ENCODE results near the gene WDFY4. TPM values are rescaled to one million over a fixed set of nuclear protein-coding genes. Genes with fewer than 3 reads are reported as not detected.

WDFY4 gene
- total RNA-seq, 4 donors from 2014 or later: 0.61 to 3.8 (median 0.88) TPM

GRCh38 chr10:48838834-48839233 lies 154.2 kb downstream of the WDFY4 start:
- no peaks in the 10 kb centered on the region for H3K9me3 ChIP-seq
- H3K4me3 ChIP-seq: no peak overlapping the region
- no peak for TF ChIP-seq POLR2A (IDR thresholded peaks at IDR 0.05)
- TF ChIP-seq, protein P1, sequence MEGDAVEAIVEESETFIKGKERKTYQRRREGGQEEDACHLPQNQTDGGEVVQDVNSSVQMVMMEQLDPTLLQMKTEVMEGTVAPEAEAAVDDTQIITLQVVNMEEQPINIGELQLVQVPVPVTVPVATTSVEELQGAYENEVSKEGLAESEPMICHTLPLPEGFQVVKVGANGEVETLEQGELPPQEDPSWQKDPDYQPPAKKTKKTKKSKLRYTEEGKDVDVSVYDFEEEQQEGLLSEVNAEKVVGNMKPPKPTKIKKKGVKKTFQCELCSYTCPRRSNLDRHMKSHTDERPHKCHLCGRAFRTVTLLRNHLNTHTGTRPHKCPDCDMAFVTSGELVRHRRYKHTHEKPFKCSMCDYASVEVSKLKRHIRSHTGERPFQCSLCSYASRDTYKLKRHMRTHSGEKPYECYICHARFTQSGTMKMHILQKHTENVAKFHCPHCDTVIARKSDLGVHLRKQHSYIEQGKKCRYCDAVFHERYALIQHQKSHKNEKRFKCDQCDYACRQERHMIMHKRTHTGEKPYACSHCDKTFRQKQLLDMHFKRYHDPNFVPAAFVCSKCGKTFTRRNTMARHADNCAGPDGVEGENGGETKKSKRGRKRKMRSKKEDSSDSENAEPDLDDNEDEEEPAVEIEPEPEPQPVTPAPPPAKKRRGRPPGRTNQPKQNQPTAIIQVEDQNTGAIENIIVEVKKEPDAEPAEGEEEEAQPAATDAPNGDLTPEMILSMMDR (IDR thresholded peaks at IDR 0.05): no peak
- H3K4me1 ChIP-seq: no peaks in the 10 kb centered on the region
- H3K36me3 ChIP-seq: no peaks in the 10 kb centered on the region
- no peak overlapping the region for H3K27ac ChIP-seq
- no peak for DNase-seq
- intact Hi-C loops (cut with DNase I): no loop called here
- H3K27me3 ChIP-seq: no peaks in the 10 kb centered on the region
- 67 to 75% methylated on average over 5 of the region's 5 CpGs for WGBS, 2 donors

GRCh38 chr10:48839809-48840679 lies 155.4 kb downstream of the WDFY4 start:
- H3K27me3 ChIP-seq: no peaks in the 10 kb centered on the region

GRCh38 chr10:48842231-48842630 lies 157.6 kb downstream of the WDFY4 start:
- Histone ChIP-seq H3K27ac (no peak overlapping the region), H3K4me1 (no peaks in the 10 kb centered on the region), H3K27me3 (no peaks in the 10 kb centered on the region), H3K4me3 (no peak overlapping the region), H3K36me3 (no peaks in the 10 kb centered on the region), H3K9me3 (no peaks in the 10 kb centered on the region)
- TF ChIP-seq, protein P1 (IDR thresholded peaks at IDR 0.05): no peak
- TF ChIP-seq POLR2A (IDR thresholded peaks at IDR 0.05): no peak
- intact Hi-C loops (cut with DNase I): no loop called here
- 84 to 89% methylated on average over 6 to 10 of the region's 11 CpGs for WGBS, 2 donors
- no peak for DNase-seq

More at GRCh38 chr10:48839809-48840679, 155.4 kb downstream of the WDFY4 start:
- WGBS, 2 donors: 75 to 80% methylated on average over 10 of the region's 10 CpGs
- no peaks in the 10 kb centered on the region for H3K4me1 ChIP-seq
- H3K36me3 ChIP-seq: no peaks in the 10 kb centered on the region
- intact Hi-C loops (cut with DNase I): no loop called here
- no peaks in the 10 kb centered on the region for H3K9me3 ChIP-seq
- DNase-seq: no peak
- no peak overlapping the region for H3K4me3 ChIP-seq
- TF ChIP-seq POLR2A (IDR thresholded peaks at IDR 0.05): no peak
- TF ChIP-seq, protein P1 (IDR thresholded peaks at IDR 0.05): no peak
- H3K27ac ChIP-seq: no peak overlapping the region

- Histone ChIP-seq H3K9me3 (no peaks in the 10 kb centered on the region), H3K27me3 (no peaks in the 10 kb centered on the region), H3K27ac (no peak overlapping the region), H3K36me3 (no peaks in the 10 kb centered on the region), H3K4me3 (no peak overlapping the region), H3K4me1 (no peaks in the 10 kb centered on the region)
- no peak for TF ChIP-seq POLR2A (IDR thresholded peaks at IDR 0.05)
- TF ChIP-seq, protein P1 (IDR thresholded peaks at IDR 0.05): no peak
- no peak for DNase-seq
- intact Hi-C loops (cut with DNase I): no loop called here
Observed at GRCh38 chr10:48843198-48843597, 158.5 kb downstream of the WDFY4 start.

DNA sequence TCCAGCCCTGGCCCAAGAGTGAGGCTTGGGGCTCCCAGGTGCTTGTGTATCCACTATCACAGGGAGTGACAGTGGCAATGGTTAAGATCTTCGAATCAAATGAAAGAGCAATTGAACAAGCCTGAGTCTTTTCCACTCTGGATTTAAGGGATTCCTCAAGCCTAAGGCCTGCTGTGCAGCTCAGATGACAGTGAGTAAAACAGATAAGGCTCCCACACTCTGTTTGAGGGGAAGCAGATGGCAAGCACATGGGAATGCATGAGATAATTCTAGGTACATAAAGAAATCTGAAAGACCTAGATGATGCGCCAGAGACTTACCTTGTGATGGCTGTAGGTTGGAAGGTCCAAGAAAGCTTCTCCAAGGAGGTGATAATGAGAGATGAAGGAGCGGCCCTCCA lies 159.9 kb downstream of the WDFY4 start:
- TF ChIP-seq, protein P1 (IDR thresholded peaks at IDR 0.05): no peak
- no peak for TF ChIP-seq POLR2A (IDR thresholded peaks at IDR 0.05)
- no peaks in the 10 kb centered on the region for H3K27me3 ChIP-seq
- WGBS, 2 donors: 72 to 90% methylated on average over 2 to 3 of the region's 3 CpGs
- H3K4me1 ChIP-seq: no peaks in the 10 kb centered on the region
- no peaks in the 10 kb centered on the region for H3K9me3 ChIP-seq
- no peak overlapping the region for H3K4me3 ChIP-seq
- no peaks in the 10 kb centered on the region for H3K36me3 ChIP-seq
- no peak for DNase-seq
- intact Hi-C loops (cut with DNase I): no loop called here
- no peak overlapping the region for H3K27ac ChIP-seq
